Ramos (cell line): ENCODE data around the gene RNF220.
"Not testable (repeated sequence)": the region's sequence is repeated elsewhere in the genome, so short reads cannot be mapped to it uniquely, and the experiment has no call there.

ENCODE experiments used
- in situ Hi-C: fragments of 300-500 bp; cut with MboI; formaldehyde crosslinking; loops from one replicate; pipeline ENCODE4 v1.14.3; 2022; ENCODE audit warnings: low sequenced_read_pairs; ENCODE audit not compliant: unreplicated experiment

Gene RNF220

DNA sequence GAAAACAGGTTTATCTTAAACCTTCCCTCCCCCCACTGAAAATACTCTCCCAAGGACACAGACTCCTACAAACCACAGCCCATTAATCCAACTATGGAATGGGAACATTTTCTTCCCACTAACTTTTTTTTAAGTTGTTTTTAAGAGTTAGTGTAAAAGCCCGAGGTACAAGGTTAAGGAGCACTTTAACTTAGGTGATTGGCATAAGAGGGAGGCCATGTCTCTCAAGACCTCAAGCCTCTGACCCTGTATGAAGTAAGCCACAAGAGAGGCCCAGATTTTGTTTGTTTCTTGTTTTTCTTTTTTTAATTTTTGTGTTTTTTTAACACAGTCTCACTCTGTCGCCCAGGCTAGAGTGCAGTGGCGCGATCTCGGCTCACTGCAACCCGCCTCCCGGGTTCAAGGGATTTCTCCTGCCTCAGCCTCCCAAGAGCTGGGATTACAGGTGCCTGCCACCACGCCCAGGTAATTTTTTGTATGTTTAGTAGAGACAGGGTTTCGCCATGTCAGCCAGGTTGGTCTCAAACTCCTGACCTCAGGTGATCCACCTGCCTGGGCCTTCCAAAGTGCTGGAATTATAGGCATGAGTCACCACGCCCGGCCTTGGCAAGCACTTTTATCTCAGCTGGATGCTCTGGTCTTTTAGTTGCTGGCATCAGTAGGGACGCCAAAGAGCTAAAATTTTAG lies 283.8 kb downstream of the RNF220 start:
- in situ Hi-C loops, result no loop called here

DNA sequence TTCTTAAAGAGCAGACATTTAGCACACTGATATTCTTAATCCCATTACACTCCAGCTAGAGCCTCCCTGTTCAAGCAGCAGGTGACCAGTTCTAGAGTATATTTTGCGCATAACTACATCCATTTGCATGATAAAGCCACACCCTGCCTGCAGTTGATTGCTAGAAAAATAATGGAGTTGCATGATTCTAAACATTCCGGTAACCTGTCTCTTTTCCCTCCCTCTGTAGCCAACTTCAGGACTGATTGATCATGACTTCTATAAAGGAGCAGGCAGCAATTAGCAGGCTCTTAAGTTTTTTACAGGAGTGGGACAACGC lies 284.4 kb downstream of the RNF220 start:
- in situ Hi-C loops, result no loop called here

DNA sequence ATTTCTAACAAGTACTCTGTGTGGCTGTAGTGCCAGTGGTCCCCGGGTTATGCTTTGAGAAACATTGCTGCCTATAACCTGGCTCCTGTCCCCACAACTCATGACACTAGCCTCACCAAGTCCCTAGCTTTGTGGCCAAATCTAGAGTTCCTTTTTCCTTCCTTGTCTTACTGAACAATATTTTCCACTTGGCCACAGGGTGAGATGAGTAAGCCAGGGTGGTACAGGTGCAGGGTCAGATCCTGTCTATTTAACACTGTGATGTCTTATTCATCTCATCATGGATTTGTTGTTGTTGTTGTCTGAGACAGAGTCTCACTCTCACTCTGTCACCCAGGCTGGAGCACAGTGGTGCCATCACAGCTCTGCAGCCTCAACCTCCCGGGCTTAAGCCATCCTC lies 288.1 kb downstream of the RNF220 start:
- in situ Hi-C loops, result no loop called here

DNA sequence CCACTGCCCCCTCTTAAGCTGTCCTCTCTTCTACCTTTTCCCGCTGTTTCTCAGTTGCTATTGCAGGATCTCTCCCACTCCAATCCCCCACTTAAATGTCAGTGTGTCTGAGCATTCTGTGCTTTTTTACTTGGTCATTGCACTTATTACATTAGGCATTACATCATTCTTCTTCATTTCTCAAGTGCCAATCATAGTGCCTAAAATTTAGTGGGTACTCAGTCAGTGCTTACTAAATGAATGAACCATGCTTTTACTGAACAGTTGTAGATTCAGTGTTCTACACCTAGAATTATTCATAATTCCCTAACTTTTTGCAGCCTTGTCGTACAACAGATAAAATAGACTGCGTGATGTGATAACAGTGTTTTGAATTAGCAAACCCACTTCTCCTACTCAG lies 288.8 kb downstream of the RNF220 start:
- in situ Hi-C loops, result no loop called here

DNA sequence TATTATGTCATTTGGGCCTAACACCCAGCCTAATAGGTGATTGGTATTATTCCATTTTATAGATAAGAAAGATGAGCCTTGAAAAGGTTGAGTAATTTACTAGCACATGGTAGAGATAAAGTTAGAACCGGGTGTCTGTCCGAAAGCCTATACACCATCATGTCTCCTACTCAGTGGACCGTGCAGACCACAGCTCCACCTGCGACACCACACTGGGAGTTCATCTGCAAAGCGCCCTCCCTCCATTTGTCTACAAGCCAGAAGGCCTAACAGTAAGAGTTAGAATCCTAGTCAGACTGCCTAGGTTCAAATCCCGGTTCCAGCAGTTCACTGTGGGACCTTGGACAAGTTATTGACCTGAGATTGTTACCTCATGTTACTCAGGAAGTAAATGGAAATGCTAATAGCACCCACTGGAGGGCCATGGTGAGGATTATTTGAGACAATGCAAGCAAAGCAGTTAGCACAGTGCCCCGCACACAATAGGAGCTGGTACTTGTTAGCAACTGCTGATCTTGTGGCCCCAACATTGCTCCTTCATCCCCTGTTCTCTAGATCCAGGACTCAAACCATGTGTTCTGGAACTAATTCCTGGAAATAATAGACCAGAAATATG lies 289.9 kb downstream of the RNF220 start:
- in situ Hi-C loops, result no loop called here

DNA sequence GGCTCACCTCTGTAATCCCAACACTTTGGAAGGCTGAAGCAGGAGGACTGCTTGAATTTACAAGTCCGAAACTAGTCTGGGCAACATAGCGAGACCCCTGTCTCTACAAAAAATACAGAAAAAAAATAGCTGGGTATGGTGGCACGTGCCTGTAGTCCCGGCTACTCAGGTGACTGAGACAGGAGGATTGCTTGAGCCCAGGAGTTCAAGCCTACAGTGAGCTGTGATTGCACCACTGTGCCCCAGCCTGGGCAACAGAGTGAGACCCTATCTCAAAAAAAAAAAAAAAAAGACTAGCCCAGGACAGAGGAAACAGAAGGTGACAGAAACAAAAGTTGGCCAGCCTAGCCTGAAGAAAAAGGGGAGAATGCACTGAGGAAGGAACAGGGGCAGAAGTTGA lies 290.6 kb downstream of the RNF220 start:
- in situ Hi-C loops, result no loop called here

DNA sequence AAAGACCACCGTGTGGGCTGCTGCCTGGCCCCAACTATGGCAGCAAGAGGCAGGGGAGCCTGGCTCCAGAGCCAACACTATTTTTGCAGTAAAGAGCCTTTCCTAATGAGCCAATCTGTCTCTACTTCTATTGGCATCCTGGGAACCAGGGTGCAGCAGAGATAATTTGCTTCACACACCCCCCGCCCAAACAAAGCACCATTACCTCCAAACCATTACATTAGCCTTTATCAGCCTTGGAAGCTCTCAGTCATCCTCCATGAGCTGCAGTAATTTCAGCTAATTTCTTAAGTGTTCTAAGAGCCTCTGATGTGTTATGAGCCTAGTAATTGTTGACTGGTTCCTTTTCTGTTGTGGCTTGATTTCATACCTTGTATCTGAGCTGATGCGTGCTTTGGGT lies 291.0 kb downstream of the RNF220 start:
- in situ Hi-C loops, result no loop called here

DNA sequence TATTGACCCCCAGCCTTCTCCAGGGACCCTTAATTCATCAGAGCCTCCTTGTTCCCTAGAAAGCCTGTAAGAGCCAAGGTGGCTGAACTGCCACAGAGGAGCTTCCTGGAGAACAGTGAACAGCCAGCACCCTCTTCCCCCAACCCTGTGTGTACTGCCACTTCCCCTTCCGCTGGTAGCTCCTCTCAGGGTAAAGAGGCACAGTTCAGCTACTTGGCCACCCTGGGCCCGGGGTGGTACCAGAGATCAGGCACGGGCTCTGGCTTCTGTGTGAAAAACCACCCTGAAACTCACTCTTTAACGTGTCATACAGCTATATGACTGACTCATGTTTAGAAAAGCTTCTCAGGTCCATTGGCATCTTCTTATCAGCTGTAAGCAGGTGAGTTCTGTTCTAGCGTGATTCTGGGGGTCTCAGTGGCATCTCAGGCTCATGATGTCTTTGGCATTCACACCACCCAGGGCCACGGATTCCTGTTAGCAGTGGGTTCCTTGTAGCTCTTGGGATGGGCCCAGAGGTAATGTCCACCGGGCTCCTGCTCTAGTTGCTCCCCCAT lies 291.8 kb downstream of the RNF220 start:
- in situ Hi-C loops, result no loop called here

DNA sequence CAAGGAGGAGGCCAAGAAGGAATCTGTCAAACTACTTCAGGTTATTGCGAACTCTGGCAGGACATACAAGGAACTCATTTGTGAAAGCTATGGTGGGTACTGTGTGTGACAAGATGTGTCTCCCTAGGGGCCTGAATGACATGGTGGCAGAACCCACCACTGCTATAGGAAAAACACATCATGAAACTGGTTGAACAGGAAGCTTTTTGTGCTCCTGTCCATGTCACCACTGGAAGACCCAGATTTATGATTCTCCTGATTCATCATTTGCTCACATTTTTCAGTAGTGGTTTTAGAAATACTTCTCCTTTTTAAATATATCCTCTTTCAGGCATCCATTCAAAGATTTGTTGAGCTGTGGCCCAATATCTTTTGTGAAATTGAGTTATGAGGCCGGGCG lies 293.1 kb downstream of the RNF220 start:
- in situ Hi-C loops, result no loop called here

DNA sequence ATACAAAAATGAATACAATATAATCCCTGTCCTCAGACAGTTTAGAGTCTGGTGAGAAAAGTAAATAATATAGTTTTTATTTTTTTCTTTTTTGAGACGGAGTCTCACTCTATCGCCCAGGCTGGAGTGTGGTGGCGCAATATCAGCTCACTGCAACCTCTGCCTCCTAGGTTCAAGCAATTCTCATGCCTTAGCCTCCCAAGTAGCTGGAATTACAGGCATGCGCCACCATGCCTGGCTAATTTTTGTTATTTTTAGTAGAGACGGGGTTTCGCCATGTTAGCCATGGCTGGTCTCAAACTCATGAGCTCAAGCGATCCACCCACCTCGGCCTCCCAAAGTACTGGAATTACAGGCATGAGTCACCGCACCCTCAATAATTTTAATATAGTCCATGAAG lies 294.3 kb downstream of the RNF220 start:
- in situ Hi-C loops, result not testable (repeated sequence)

DNA sequence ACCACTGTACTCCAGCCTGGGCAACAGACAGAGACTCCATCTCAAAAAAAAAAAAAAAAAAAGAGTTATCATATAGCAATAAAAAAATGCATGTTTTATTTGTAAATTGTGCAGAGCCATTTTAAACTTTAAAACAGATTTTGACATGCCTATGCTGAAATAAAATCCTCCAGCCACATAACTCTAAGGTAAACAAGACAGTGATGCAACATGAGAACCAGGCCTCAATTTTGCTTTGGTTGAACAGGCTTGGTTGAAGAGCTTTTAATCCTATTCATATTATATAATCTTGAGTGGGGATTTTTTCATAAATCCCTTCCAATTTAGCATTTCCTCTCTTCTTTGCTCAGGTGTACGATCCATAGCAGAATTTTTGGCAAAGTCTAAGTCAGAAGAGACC lies 295.5 kb downstream of the RNF220 start:
- in situ Hi-C loops, result no loop called here

DNA sequence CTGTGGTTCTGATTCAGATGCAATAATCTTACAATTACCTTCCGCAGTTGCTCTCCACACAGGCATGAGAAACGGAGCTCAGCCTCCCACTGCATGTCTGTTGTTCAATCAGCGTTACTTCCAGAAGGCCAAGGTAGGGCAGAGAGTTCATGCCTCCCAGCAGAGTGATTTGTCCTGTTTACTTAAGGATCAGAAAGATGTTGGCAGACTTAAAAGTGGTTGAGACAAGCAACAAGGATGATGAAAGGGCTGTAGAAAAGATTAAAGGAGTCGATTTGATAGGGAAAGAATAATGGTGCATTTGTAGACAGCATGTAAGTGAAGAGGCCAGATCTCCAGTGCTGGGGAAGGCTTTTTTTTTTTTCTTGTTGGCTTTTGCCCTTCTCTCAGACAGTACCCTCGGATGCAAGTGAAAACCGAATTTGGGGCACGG lies 296.1 kb downstream of the RNF220 start:
- in situ Hi-C loops, result no loop called here
